Measurements from ENCODE around the gene KRT10.

GRCh38 chr17:40859536-40859935 is 37.1 kb upstream of the KRT10 start:
- TF ChIP-seq KDM1A (IDR thresholded peaks at IDR 0.05; ENCODE audit: low read depth) (no peak), HOXB13 (CRISPR knock-in tag; IDR thresholded peaks at IDR 0.05; ENCODE audit: low read depth) (no peak), POLR2AphosphoS2 (conservative IDR thresholded peaks at IDR 0.05; ENCODE audit: low read length) (no peak), CHD2 (IDR thresholded peaks at IDR 0.05; ENCODE audit: low read length, partially characterized antibody) (no peak), NFE2L2 (conservative IDR thresholded peaks at IDR 0.05; ENCODE audit: low read length) (no peak), CEBPB (IDR thresholded peaks at IDR 0.05) (no peak), ZC3H11A (IDR thresholded peaks at IDR 0.05) (no peak), RFX5 (IDR thresholded peaks at IDR 0.05) (no peak), EP300 (IDR thresholded peaks at IDR 0.05) (no peak), CHD4 (IDR thresholded peaks at IDR 0.05; ENCODE audit: borderline replicate concordance) (no peak)
- TF ChIP-seq, protein P1, sequence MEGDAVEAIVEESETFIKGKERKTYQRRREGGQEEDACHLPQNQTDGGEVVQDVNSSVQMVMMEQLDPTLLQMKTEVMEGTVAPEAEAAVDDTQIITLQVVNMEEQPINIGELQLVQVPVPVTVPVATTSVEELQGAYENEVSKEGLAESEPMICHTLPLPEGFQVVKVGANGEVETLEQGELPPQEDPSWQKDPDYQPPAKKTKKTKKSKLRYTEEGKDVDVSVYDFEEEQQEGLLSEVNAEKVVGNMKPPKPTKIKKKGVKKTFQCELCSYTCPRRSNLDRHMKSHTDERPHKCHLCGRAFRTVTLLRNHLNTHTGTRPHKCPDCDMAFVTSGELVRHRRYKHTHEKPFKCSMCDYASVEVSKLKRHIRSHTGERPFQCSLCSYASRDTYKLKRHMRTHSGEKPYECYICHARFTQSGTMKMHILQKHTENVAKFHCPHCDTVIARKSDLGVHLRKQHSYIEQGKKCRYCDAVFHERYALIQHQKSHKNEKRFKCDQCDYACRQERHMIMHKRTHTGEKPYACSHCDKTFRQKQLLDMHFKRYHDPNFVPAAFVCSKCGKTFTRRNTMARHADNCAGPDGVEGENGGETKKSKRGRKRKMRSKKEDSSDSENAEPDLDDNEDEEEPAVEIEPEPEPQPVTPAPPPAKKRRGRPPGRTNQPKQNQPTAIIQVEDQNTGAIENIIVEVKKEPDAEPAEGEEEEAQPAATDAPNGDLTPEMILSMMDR (IDR thresholded peaks at IDR 0.05), result no peak
- TF ChIP-seq, protein P2, sequence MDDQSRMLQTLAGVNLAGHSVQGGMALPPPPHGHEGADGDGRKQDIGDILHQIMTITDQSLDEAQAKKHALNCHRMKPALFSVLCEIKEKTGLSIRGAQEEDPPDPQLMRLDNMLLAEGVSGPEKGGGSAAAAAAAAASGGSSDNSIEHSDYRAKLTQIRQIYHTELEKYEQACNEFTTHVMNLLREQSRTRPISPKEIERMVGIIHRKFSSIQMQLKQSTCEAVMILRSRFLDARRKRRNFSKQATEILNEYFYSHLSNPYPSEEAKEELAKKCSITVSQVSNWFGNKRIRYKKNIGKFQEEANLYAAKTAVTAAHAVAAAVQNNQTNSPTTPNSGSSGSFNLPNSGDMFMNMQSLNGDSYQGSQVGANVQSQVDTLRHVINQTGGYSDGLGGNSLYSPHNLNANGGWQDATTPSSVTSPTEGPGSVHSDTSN (IDR thresholded peaks at IDR 0.05), result no peak
